GM19043 (cell line): ENCODE measurements around the gene NCK2.

ENCODE experiments used
- ATAC-seq: cut with Tn5 transposase; IDR thresholded peaks from one replicate; pipeline ENCODE4 v1.9.1; 2021; ENCODE audit warnings: low read depth; ENCODE audit not compliant: unreplicated experiment

NCK2 gene

GRCh38 chr2:105788670-105789290 is 44.1 kb downstream of the NCK2 start:
- ATAC-seq = no peak

DNA sequence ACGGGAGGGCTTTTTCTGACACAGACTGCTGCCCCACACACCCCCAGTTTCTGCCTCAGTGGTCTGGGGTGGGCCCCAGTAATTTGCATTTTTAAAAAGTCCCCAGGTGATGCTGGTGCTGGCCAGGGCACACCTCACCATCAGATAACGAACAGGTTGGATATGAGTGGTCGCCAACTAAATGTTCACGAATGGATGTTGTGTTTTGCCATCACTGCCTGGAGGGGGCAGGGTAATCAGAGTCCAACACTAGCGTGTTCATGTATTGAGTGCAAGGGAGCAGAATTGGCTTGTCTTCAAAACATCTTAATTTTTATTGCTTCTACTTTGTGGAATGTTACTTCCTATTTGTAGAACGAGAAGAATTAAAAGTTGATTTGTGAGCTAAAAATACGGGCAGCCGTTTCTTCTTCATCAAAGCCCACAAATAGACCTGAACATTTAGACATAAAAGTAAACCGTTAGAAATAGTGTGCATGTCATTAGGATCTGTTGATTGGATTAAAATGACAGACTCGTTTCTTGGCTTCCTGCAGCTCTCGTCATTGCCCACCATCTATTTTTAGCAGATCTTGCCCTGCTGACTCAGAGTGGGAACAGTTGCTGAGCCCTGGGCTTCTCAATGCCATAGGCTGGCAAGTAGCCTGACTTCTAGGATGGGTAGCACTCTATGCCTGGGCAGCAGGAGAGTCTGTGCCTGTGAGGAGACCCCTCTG is 45.2 kb downstream of the NCK2 start:
- ATAC-seq = peak; percentile 58

DNA sequence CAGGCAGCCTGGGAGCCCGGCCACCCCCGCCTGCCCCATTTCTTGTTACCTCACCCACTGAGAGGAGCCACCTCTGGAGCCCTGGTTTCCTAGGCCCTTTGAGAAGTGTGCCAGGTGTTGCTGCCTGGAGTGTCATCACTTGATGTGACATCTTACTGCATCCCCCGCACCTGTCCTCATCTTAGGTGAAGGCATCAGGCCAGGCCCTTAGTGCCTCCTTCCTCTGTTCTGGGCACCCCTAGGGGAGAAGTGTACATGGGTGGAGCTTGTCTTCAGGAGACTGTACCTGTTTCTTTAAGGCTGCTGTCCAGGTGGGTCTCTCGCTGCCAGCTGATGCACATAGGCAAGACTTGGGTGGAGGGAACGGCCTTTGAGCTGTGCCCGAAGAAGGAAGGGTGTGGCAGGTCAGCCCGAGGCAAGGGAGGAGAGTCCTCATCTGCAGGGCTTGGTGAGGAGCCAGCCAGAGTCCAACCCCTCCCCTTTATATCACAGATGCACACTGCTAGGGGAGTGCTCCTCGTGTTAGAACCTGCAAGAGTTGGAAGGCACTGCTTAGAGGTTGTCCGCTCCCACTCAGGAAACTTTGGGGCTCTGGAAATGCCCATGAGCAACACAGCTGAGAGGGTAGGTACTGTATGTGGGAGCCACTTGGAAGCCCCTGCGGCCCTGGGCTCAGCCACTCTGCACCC is 45.9 kb downstream of the NCK2 start:
- ATAC-seq = peak; percentile 10

DNA sequence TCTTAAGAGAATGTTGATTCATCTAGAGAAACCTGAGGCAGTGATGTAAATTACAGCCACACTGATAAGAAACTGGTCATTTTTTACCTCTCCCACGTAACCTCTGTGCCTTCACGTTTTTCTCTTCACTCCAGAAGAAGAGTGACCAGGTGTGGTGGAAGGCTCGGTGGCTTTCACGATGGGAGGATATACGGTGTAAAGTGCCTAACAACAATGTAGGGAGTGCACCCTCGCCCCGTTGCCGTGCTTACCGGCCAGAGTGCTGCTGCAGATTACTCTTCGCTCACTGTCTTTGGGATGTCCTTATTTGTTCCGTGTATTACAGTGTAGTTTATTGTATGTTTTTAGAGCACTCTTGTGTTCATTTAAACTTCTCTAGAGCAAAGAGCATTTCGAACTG is 46.5 kb downstream of the NCK2 start:
- ATAC-seq = no peak

DNA sequence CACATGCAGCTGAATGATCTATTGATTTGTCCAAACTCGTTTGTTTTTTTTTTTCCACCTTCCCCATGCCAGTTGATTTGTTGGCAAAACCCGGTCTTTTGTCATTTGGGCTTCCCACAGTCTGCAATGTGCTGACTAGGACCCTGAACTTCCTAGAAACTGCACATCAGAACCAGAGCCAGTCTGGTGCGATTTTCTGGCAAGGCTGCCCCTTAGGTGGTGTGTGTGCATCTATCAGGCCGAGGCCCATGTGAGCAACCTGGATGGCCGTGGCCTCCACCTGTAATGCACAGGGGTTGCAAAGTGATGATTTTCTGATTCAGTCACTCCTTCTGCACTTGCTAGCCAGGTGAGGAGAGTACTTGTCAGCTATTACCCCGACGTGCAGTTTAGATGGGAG is 47.8 kb downstream of the NCK2 start:
- ATAC-seq = no peak

- ATAC-seq = no peak
Observed at GRCh38 chr2:105793196-105793975, 48.7 kb downstream of the NCK2 start.

- ATAC-seq = no peak
Observed at GRCh38 chr2:105794926-105795574, 50.3 kb downstream of the NCK2 start.

DNA sequence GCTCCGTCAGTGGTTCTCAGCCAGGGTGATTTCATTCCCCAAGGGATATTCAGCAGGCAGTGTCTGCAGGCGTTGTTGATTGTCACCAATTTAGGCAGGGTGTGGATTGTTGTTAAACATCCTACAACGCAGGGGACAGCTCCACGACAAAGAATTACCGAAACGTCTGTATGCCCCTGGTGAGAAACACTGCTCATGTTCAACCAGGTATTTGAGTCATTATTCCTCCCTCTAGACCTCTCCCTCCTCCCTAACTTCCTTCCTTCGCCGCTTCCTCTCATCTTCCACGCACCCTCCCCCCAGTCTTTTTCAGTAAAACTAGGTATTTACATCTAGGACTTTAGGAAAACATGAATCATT is 50.8 kb downstream of the NCK2 start:
- ATAC-seq = no peak

DNA sequence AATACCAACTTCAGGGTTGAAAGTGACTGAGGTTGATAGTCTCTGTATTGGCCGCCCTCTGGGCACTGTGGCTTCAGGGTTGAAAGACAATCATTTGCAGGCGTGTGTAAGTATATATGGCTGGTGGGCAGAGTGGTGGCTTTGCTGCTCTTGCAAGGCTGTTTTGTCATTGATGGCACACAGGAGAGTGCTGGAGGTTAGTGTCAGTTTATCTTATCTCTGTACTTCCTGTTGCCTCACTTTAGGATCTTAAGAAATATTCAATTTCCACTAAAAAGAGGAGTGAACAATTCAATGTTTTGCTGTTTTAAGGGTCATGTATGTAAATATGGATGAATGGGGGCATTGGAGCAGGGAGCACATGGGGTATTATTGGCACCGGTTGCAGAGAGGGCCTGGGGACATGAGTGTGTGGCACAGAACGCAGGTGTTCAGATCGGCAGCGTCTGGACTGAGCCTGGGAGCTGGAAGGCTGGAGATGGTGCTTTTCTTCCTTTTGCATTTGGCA is 51.5 kb downstream of the NCK2 start:
- no peak for ATAC-seq

- no peak for ATAC-seq
Observed at GRCh38 chr2:105796791-105797190, 52.1 kb downstream of the NCK2 start.

DNA sequence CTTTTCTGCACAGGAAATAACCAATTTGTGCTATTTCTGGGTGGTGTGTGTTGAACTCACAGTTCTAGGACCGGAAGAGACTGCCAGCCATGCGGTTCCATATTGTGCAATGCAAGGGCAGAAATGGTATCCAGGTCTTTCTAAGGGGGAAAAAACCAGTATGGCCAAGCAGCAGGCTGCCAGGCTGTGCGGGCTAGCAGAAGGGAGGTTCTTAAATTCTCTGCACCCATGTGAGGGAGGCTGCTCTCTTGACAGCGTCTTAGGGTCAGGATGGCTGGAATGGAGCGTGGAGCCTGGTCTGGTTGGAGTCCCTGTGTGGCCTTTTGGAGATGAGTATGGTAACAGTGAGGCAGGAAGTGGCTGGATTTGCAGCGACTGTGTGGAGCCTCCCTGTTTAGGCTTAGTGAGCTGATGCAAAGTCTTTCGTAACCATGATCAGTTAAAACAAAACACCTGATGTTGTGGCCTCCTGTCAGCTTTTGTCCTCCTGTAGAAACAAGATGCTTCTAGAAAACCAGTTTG is 52.6 kb downstream of the NCK2 start:
- ATAC-seq = peak; percentile 44

GRCh38 chr2:105798595-105798994 is 53.9 kb downstream of the NCK2 start:
- no peak for ATAC-seq

DNA sequence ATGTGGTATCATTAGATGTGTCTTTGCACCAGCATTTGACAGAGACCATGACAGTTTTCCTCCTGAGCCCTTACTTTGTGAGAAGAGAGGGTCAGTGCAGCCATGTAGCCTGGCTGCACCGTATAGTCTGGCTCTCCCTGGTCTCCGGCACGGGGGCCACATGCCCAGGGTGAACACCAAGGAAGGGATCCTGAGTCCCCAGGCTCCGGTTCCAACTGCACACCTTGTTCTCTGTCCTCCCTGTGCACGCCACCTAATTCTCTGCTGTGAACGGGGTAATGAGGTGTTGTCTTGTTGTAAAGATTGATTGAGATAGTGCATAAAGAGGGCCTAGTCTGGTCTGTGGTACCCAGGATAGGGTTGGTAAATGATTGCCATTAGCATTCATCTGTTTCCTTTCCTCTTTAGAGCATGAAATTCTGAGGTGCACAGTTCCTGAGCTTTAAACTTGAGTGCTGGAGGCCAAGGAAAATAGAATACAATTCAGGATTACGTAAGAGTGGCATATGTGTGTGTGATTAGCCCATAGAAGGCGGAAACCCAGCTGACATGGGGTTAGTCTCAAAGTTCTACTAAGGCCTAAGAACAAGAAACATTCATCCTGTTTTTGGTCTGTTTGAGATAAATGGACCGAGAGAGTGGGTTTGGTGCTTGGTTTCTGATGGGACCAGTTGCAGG is 55.5 kb downstream of the NCK2 start:
- ATAC-seq = no peak

- no peak for ATAC-seq
Observed at GRCh38 chr2:105800953-105801635, 56.4 kb downstream of the NCK2 start.

- ATAC-seq = no peak
Observed at GRCh38 chr2:105801961-105802360, 57.2 kb downstream of the NCK2 start.

- ATAC-seq = peak; percentile 42
Observed at GRCh38 chr2:105802587-105802986, 57.9 kb downstream of the NCK2 start.

GRCh38 chr2:105803337-105803736 is 58.6 kb downstream of the NCK2 start:
- no peak for ATAC-seq

GRCh38 chr2:105803773-105804172 is 59.1 kb downstream of the NCK2 start:
- no peak for ATAC-seq

DNA sequence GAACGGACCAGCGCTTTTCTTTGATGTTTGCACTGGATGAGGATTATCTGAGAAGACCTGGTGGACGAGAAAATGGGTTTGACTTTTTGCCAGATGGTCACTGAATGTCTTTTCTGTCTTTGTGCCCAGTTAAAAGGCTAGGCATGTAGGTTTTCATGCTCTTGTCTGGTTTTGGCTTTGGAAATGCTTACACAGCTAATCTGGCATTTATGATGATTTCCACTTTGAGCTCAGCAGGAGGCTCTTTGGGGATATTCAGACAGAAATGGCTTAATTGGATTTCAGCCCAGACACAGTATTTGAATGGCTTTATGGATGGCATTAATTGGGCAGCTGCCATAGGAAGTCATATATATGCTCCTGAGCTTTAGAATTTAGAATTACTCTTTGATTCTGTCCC is 59.6 kb downstream of the NCK2 start:
- ATAC-seq = no peak
